Measurements from ENCODE around the gene RGS1.

DNA sequence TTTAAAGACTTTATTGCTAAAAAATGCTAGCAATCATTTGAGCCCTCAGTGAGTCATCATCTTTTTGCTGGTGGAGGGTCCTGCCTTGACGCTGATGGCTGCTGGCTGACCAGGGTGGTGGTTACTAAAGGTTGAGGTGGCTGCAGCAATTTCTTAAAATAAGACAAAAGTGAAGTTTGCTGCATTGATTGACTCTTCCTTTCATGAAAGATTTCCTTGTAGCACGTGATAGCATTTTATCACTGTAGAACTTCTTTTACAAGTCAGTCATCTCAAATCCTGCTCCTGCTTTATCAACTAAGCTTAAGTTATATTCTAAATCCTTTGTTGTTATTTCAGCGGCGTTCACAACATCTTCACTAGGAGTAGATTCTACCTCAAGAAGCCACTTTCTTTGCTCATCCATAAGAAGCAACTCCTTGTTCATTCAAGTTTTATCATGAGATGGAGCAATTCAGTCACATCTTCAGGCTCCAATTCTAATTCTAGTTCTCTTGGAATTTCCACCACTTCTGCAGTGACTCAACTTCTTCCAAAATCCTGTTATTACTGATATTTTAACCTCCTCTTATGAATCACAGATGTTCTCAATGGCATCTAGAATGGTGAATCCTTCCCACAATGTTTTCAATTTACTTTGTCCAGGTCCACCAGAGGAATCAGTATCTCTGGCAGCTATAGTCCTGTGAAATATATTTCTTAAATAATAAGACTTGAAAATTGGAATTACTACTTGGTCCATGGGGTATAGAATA is 17.6 kb upstream of the RGS1 start:
- TF ChIP-seq, protein P1, sequence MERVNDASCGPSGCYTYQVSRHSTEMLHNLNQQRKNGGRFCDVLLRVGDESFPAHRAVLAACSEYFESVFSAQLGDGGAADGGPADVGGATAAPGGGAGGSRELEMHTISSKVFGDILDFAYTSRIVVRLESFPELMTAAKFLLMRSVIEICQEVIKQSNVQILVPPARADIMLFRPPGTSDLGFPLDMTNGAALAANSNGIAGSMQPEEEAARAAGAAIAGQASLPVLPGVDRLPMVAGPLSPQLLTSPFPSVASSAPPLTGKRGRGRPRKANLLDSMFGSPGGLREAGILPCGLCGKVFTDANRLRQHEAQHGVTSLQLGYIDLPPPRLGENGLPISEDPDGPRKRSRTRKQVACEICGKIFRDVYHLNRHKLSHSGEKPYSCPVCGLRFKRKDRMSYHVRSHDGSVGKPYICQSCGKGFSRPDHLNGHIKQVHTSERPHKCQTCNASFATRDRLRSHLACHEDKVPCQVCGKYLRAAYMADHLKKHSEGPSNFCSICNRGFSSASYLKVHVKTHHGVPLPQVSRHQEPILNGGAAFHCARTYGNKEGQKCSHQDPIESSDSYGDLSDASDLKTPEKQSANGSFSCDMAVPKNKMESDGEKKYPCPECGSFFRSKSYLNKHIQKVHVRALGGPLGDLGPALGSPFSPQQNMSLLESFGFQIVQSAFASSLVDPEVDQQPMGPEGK (tag by site-specific recombination; IDR thresholded peaks at IDR 0.05), result no peak
- TF ChIP-seq, protein P2, sequence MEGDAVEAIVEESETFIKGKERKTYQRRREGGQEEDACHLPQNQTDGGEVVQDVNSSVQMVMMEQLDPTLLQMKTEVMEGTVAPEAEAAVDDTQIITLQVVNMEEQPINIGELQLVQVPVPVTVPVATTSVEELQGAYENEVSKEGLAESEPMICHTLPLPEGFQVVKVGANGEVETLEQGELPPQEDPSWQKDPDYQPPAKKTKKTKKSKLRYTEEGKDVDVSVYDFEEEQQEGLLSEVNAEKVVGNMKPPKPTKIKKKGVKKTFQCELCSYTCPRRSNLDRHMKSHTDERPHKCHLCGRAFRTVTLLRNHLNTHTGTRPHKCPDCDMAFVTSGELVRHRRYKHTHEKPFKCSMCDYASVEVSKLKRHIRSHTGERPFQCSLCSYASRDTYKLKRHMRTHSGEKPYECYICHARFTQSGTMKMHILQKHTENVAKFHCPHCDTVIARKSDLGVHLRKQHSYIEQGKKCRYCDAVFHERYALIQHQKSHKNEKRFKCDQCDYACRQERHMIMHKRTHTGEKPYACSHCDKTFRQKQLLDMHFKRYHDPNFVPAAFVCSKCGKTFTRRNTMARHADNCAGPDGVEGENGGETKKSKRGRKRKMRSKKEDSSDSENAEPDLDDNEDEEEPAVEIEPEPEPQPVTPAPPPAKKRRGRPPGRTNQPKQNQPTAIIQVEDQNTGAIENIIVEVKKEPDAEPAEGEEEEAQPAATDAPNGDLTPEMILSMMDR (tag by site-specific recombination; IDR thresholded peaks at IDR 0.05), result no peak
- TF ChIP-seq ZNF629 (tag by site-specific recombination; IDR thresholded peaks at IDR 0.05) (no peak), YY1 (tag by site-specific recombination; IDR thresholded peaks at IDR 0.05) (no peak)

Measured in HEK293 (cell line).